Sciatic nerve (tissue), 2 donors: ENCODE measurements around the gene JPH4. TPM values are rescaled to one million over a fixed set of nuclear protein-coding genes. Genes with fewer than 3 reads are reported as not detected.

ENCODE experiments used
- ATAC-seq: fragments of 200-7000 bp; cut with Tn5 transposase; one replicate; pipeline ENCODE4 v1.9.1; 2020; ENCODE audit warnings: mild to moderate bottlenecking, moderate library complexity
- DNase-seq: peaks from one replicate; pipeline ENCODE4 v3.0.0-alpha.2; 2020; ENCODE audit warnings: low spot score
- intact Hi-C: fragments of 100-400 bp; cut with DNase I; formaldehyde crosslinking; loops from one replicate; pipeline ENCODE4 v1.14.2; 2022
- total RNA-seq: library from RNA; stranded (reverse); fragmentation: NEBNext Ultra II Directional; extraction: Animal tissue kit (Norgen Biotek cat#: 25700); gene quantifications from one replicate; pipeline ENCODE4 v1.2.1, GENCODE V29; 2021
- donor health status: DM: no; HTN: no; CAD: no.
- donor health status: DM: no; HTN: no; CAD: no.

The JPH4 gene
- total RNA-seq = 0.85 TPM

DNA sequence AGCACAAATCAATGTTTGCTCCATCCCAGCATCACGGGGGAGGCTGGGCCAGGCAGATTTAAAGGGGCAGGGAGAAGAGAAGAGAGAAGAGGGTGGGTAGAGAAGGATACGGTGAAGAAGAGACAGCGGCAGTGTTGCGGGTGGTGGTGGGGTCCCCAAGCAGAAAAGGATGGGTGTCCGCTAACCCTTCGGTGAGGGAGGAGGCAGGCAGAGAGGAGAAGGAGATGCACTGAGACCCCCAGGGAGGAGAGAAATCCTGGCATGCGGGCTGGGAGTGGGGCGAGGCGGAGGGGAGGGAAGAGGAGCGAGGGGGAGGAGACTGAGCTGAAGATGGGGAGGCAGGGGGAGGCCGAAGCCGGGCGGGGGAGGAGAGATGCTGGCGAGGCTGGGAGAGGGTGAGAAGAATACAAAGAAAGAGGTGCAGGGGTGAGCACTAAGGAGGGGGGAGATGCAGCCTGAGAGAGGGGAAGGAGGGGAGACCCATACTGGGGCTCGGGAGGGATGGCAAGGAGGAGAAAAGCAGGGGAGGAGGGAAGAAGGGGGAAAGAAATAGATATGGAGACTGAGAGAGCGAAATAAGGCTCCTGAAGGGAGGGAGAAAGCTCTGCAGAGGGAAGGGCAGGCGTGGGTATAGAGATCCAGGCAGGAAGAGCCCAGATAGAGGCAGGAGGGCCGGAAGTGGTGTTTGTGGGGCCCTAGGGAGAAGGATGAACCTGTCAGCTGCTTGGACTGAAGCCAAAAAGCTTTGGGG is at the start of gene JPH4:
TSS of gene JPH4 (minus strand) at position 231 of the 751 bp plus-strand sequence. CDS start 1,337 bp downstream, outside the sequence.
- ATAC-seq = peak; percentile 75
- intact Hi-C loops = no loop called here
- DNase-seq = no peak

DNA sequence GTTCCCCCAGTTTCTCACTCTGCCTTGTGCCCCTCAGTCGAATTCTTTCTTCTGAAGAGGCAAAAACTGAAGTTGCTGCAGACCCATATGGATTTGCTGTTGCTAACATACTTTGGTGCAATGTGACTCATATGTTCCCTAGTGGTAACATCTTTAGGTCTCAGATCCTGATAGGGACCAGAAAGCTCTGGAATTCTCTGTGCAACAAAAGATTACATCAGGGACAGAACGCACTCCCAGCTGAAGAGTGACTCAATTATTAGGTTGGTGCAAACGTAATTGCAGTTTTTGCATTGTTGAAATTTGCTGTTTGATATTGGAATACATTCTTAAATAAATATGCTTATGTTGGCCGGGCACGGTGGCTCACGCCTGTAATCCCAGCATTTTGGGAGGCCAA is 49.4 kb upstream of the JPH4 start:
- ATAC-seq = no peak
- intact Hi-C loops = no loop called here
- no peak for DNase-seq

DNA sequence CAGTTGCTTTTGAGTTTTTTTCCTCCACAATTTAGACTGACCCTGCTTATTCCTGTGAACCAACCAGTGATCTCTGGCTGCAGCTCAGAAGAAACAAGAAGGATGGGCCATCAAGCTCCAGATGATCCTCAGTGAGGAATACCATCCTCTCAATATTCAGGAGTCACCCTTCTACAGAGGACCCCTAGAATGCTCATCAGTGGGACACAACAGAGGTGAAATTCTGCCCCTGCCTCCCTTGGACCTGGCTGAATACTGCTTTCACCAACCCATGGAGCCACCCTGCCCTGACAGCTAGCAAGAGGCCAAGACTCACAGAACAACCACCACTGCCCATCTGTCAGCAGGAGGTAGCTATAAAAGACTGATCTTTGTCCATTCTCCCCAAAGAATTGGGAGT is 48.4 kb upstream of the JPH4 start:
- ATAC-seq (no peak), DNase-seq (no peak)
- intact Hi-C loops = no loop called here

DNA sequence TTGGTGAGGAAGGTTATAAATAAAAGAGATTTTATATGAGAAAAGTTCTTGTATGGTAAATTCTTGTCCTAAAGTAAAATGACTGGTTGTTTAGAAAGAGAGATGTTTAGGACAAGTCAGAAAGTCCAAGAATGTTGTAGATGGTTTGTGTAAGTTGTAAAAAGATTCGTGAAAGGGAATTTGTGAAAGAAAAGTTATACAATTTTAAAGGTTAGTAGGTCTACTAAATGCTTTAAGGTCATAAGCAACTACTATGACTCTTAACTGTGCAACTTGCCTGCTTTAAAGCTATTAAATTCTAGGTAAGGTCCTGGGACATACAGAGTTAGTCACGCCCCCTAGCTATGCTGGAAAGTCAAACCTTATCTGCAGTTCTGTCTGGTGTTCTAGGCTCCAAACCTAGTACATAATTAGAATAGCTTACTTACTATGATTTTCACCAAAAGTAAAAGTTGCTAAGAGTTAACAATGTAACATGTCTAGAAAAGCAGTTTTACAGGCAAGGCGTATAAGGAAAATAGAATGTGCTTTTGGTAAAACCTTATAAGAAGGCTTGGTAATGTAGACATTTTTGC is 46.3 kb upstream of the JPH4 start:
- no peak for DNase-seq
- ATAC-seq = no peak
- intact Hi-C loops = no loop called here

DNA sequence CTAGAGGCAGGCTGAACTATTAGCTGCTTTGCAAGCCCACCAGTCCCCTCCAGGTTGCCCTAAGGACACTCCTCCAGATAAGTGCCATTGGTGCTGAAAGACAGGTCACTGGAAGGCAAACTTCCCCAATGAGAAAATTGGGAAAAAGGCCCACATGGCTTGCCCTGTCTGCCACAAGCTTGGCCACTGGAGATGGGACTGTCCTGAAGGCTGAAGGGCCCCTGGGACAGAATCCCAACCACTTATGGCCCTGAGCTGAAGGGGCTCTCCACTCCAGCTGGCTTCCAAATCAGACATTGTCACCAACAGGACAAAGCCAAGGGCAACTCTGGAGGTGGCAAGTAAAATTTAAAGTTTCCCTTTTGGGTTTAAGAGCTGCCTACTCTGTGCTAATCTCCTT is 45.4 kb upstream of the JPH4 start:
- no peak for DNase-seq
- intact Hi-C loops = no loop called here
- no peak for ATAC-seq

DNA sequence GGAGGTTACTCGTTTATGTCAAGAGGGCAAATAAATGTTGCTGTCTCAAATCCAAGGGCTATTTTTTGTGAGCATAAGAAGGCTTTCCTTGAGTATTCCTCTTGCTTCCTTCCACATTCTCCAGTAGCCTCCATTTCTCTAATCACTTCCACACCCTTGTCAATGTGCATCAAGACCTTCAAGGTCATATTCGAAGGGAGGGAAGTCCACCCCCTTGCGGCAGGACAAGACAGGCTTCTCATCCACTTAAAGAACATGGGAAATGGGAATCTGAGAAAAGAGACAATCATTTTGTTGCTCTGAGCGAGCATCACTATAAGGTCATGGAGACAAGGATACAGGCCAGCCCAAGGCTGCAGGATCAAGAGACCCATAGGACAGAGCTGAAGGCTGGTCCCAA is 44.4 kb upstream of the JPH4 start:
- intact Hi-C loops = no loop called here
- ATAC-seq = no peak
- DNase-seq = no peak

DNA sequence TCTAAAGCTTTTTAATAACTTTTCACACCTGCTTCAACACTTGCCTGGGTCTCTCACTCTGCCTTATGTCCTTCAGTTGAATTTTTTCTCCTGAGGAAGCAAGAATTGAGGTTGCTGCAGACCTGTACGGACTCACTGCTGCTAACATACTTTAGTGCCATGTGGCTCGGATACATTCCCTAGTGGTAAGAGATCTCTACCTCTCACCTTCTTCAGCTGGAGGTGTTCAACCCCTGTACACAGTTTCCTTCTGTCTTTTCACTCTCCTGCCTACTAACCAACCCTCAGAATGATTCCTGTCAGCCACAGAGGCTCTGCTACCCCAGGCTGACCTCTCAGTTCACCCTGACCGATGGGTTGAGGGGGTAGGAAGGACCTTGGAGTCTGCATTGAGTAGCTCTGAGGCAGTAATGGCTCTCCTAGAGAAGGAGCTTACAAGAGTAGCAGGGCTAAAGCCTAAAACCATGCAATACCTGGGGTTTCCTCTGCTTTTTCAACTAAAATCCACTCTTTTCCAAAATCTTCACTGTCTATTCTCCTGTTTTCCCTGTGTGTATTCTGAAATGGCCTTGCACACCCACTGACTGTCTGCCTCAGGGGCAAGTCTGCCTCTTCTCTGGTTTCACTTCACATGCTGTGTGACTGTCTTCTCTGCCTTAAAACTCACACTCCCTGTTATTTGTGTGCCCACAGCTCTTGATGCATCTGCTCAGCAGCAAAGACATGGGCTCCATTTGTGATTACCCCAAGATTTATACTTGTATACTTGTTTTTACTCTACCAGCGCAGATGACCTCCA is 43.5 kb upstream of the JPH4 start:
- ATAC-seq (no peak), DNase-seq (no peak)
- intact Hi-C loops = no loop called here

DNA sequence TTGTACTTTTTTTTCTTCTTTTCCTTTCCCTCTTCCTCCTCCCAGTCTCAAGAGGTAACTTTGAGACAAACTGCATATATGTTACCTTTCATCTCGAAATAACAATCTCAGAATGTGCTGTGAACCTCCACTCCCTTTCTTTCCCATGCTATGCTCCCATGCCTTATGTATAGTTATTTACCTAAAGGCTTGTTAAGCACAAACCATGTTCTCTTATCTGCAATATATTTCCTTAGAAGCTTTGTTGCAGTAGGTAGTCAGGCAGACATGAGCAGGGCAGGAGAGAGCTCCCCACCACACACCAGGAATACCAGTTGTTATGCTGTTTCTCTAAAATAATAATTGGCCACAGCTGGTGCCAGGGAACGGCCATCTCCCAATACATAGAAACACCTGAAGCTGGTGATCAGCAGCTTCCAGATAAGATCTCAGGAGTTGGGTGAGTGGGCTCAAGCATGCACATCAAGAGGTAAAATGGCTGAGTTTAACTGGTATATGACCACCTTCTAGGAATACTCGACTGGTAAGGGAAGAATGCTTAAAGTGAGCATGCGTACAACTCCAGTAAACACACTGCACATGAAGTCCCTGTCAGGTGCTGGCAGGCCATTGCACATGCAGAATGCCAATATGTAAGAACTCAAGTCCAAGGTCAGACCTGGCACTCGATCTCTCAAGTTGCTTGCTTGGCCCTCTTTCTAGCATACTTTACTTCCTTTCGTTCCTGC is 42.8 kb upstream of the JPH4 start:
- intact Hi-C loops = no loop called here
- no peak for DNase-seq
- ATAC-seq = no peak

DNA sequence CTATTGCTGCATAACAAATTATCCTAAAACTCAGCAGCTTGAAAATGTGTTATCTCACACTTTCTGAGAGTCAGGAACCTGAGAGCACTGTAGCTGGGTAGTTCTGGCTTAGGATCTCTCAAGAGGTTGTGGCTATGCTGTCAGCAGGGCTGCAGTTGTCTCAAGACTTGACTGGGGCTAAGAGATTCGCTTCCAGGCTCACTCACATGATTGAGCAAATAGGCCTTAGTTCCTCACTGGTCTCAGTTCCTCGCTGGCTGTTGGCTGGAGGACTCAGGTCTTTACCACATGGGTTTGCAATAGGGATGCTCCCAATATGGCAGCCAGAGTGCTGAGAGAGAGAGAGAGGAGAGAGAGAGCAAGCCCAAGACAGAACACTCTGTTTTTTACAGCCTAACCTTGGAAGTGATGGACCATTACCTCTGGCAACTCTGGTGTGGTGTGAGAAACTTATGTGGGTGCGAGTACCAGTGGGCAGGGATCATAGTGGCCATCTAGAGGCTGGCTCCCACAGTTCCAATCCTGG is 41.6 kb upstream of the JPH4 start:
- intact Hi-C loops = no loop called here
- DNase-seq = no peak
- ATAC-seq = no peak

DNA sequence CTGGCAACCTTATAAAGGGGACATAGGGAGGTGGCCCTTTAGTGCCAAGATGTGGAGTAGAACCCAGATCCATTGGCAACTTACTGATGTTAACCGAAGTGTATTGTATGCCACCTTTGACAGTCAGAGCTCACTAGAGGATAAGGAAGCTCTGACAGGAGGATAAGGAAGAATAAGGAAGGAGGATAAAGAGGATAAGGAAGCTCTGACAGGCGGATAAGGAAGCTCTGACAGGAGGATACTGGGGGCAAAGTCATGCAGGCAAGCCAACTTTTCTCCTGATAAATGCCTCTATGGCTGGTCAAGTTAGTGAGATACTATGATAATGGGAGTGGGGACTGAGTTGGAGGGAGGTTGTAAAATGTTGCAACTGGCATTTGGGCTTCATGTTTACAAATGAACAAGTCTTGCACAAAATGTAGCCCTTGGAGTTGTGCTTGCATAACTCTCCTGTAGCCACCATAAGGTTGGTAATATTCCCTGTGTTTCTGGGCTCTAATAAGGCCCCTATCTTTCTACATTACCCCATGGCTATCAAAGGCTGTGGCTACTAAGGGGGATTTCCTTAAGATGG is 39.9 kb upstream of the JPH4 start:
- intact Hi-C loops = no loop called here
- ATAC-seq (no peak), DNase-seq (no peak)

DNA sequence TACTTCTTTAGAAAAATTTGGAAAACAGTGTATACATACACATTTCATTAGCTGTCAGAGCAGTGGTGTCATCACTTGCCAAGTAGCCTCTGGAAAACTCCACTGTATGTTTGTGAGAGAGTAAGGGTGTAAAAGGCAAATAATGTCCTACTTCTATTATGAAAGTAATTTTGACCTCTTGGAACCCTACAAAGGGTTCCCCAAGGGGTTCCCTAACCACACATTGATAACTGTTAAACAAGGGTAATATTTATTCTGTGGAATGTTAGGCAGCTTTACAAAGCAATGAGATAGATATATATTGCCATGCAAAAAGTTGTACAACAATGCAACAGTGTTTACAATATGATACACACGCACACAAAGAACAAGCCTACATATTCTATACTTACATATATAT is 38.9 kb upstream of the JPH4 start:
- intact Hi-C loops = no loop called here
- DNase-seq (no peak), ATAC-seq (no peak)

DNA sequence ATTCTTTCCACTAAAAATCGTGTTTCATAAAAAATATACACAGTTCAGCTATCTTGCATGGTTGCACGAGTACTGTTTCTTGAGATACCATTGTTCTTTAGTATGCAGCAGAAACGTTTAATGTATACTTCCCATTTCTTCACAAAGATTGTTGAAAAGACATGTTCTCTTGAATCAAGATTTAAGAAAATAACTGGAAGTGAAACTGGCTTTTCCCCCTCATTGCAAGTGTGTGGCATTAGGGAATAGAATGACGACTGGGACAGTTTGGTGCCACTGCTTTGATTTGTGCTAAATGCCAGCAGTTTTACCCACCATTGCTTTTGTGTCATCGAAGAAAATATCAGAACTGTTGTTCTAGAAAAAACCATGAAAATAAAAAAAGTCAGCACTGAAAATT is 37.3 kb upstream of the JPH4 start:
- intact Hi-C loops = no loop called here
- DNase-seq = no peak
- no peak for ATAC-seq

DNA sequence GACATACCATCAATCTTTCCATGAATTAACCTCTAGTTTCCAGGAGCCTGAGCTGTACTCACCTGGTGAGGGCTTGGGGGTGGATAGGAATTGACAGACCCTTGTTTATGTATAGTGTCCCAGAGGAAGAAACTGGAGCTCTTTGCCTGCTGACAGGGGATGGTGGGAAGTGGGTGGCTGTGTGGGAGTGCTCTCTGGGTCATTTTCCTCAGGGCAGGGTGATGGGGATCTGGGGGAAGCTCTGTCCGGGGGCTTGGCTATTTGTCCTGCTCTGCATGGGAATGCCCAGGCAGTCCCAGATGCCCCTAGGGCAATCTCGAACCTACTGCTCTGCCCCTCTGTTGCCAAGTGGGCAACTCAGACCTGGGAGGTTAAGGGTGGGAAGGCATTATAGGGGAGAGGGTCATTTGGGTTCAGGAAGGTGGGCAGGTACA is 35.8 kb upstream of the JPH4 start:
- DNase-seq = no peak
- ATAC-seq = no peak

DNA sequence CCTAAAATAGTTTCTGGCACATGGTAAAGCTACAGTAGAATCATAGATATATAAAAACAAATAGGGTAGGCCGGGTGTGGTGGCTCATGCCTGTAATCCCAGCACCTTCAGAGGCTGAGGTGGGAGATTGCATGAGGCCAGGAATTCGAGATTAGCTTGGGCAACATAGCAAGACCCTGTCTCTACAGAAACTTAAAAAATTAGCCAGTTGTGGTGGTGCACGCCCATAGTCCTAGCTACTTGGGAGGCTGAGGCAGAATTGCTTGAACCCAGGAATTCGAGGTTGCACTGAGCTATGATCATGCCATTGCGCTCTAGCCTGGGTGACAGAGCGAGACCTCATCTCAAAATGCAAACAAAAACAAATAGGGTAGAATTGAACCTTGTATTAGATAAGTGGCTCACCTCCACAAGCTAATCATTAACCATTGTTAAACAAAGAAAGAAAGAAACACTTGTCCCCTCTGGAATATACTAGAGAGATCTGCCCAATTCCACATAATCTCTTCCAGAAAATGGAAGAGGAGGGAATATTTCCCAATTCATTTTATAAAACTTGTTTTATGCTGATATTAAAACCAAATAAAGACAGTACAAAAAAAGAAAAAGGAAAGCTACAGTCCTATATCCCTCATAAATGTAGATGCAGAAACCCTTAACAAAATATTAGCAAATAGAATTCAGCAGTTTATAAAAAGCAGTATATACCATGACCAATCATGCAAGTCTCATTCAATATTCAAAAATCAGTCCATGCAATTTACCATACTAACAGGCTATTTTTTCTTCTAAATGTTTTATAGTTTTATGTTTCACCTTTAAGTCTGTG is 34.9 kb upstream of the JPH4 start:
- intact Hi-C loops = no loop called here
- ATAC-seq = no peak
- no peak for DNase-seq

More for the DNA sequence above, 35.8 kb upstream of the JPH4 start:
- intact Hi-C loops = no loop called here

DNA sequence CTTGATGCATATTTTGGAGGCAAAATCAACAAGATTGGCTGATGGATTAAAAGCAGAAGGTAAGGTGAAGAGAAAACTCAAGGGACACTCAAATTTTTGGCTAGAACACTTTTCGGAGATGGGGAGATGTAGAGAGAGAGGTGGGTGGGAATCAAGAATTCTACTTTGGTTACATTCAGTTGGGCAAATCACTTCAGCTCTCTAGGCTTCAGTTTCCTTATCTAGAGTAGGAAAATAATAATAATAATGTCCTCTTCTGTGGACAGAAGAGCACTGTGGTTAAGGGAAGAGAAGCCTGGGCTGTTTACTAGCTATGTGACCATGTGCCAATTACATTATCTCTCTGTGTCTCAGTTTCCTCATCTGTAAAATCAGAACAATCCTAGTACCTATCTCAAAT is 34.2 kb upstream of the JPH4 start:
- no peak for DNase-seq
- intact Hi-C loops = no loop called here
- ATAC-seq = no peak

DNA sequence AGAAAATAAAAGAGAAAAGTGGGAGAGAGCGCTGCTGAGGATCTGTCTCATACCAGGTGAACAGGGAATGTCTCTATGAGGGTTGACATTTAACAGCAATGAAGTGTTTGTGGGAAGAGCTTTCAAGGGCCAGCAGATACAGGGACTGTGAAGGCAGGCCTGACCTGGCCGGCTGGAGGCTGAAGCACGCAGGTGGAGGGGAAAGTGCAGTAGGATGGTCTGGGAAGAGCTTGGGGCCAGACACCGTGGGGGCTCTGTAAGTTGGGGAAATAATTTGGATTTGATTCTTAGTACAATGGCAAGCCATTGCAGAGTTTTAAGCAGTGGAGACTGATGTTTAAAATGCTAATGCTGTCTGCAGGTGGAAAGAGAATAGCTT is 33.8 kb upstream of the JPH4 start:
- DNase-seq = no peak
- intact Hi-C loops = no loop called here
- no peak for ATAC-seq

DNA sequence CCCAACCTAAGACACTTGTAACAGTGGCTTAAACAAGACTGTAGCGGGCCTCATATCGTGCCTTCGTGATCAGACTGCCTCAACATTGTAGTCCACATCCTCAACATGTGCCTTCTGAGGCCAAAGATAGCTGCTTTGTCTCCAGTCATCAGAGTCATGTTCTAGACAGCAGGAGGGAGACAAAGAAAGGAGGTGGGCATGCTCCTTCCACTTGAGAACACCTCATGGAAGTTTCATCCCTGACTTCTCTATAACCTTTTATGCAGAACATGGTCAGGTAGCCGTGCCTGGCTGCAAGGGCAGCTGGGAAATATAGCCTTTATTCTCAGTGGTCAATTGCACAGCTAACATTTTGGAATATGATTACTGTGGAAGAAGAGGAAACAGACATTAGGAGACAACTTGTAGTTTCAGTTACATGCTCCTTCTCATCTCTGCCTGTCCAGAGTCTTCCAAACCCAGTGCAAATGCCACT is 32.3 kb upstream of the JPH4 start:
- DNase-seq (no peak), ATAC-seq (no peak)
- intact Hi-C loops = no loop called here
